H1 (cell line): ENCODE data around the gene CEP83. TPM values are rescaled to one million over a fixed set of nuclear protein-coding genes. Genes with fewer than 3 reads are reported as not detected.

Experiments
- CTCF ChIA-PET: fragments of 300-600 bp; sonication (Branson Sonifier 250); formaldehyde crosslinking; loops from one replicate; lab custom pipeline; 2021; ENCODE audit not compliant: partially characterized antibody; lab: Charles Lee
- POLR2A ChIA-PET: fragments of 300-600 bp; sonication (Branson Sonifier 250); formaldehyde crosslinking; loops from one replicate; lab custom pipeline; 2021; ENCODE audit warnings: inconsistent platforms; ENCODE audit not compliant: partially characterized antibody; lab: Charles Lee
- DNase-seq, 2 experiments: peaks; one replicate each; pipeline versions ENCODE4 v3.0.0 to v3.0.0-alpha.2; 2010 to 2022; ENCODE audit warnings: low spot score in 2 of 2, low read depth in 1 of 2, mixed read lengths in 1 of 2
- FAIRE-seq: peaks from 2 replicates; lab custom pipeline; 2011; peaks lifted over from hg19 to GRCh38; lab: Jason Lieb, UNC
- H2AFZ ChIP-seq: 2 replicates; pipeline ENCODE4 v1.8.1; 2012; ENCODE audit warnings: low read length, inconsistent platforms
- H2AK5ac ChIP-seq: 2 replicates; pipeline ENCODE4 v1.6.1; 2013; ENCODE audit warnings: low read depth, low read length
- H2BK120ac ChIP-seq: replicated peaks from 2 replicates; pipeline ENCODE3; 2013; ENCODE audit warnings: low read depth, low read length, inconsistent platforms
- H2BK12ac ChIP-seq: 2 replicates; pipeline ENCODE4 v1.6.1; 2013; ENCODE audit warnings: low read depth, low read length
- H2BK15ac ChIP-seq: 2 replicates; pipeline ENCODE4 v1.6.1; 2013; ENCODE audit warnings: low read length
- H2BK20ac ChIP-seq: 2 replicates; pipeline ENCODE4 v1.6.1; 2013; ENCODE audit warnings: low read length
- H2BK5ac ChIP-seq: 2 replicates; pipeline ENCODE4 v1.6.1; 2013; ENCODE audit warnings: low read depth, low read length
- H3K14ac ChIP-seq: 2 replicates; pipeline ENCODE4 v1.6.1; 2013; ENCODE audit warnings: inconsistent platforms; ENCODE audit not compliant: insufficient read length
- H3K18ac ChIP-seq: 2 replicates; pipeline ENCODE4 v1.6.1; 2013; ENCODE audit warnings: low read length; ENCODE audit errors: extremely low read depth
- H3K23ac ChIP-seq: 2 replicates; pipeline ENCODE4 v1.6.1; 2013; ENCODE audit warnings: inconsistent platforms; ENCODE audit not compliant: insufficient read length
- H3K23me2 ChIP-seq: 2 replicates; pipeline ENCODE4 v1.6.1; 2013; ENCODE audit warnings: low read depth, low read length
- H3K27ac ChIP-seq: 2 replicates; pipeline ENCODE4 v1.6.1; 2011; ENCODE audit warnings: low read depth, low read length, inconsistent platforms
- H3K27me3 ChIP-seq, 4 experiments: replicated peaks in 1 of 4; 1 replicate in 1 of 4; 2 replicates in 3 of 4; pipeline versions ENCODE4 v1.6.1 to v1.8.1; 2011 to 2013; ENCODE audit warnings: low read length in 3 of 4, mild to moderate bottlenecking in 3 of 4, inconsistent platforms in 2 of 4, mixed read lengths in 2 of 4, moderate library complexity in 1 of 4; ENCODE audit not compliant: control insufficient read depth in 3 of 4, insufficient read depth in 3 of 4; ENCODE audit errors: extremely low read depth in 1 of 4
- H3K36me3 ChIP-seq, 4 experiments: 2 replicates each; pipeline versions ENCODE4 v1.6.1 to v1.8.1; 2011 to 2013; ENCODE audit warnings: mild to moderate bottlenecking in 4 of 4, low read length in 3 of 4, moderate library complexity in 2 of 4, control low read depth in 1 of 4, inconsistent platforms in 1 of 4; ENCODE audit not compliant: insufficient read depth in 4 of 4, control insufficient read depth in 2 of 4
- H3K4ac ChIP-seq: replicated peaks from 2 replicates; pipeline ENCODE3; 2013; ENCODE audit warnings: low read length, low read depth, mixed read lengths, inconsistent platforms; ENCODE audit not compliant: insufficient read length
- H3K4me1 ChIP-seq, 4 experiments: replicated peaks in 1 of 4; 1 replicate in 1 of 4; 2 replicates in 3 of 4; pipeline versions ENCODE4 v1.6.1 to v1.8.1; 2011 to 2013; ENCODE audit warnings: low read length in 3 of 4, inconsistent platforms in 2 of 4, mixed read lengths in 1 of 4; ENCODE audit not compliant: insufficient read depth in 4 of 4, control insufficient read depth in 3 of 4
- H3K4me2 ChIP-seq, 2 experiments: 2 replicates each; pipeline versions ENCODE4 v1.6.1 to v1.8.1; 2011 to 2013; ENCODE audit warnings: low read depth in 2 of 2, low read length in 2 of 2, control low read depth in 1 of 2, inconsistent platforms in 1 of 2, mild to moderate bottlenecking in 1 of 2; ENCODE audit not compliant: insufficient read depth in 1 of 2
- H3K4me3 ChIP-seq, 4 experiments: fragments of 200-600, 300-600 bp in 1 of 4; sonication (generic), shearing (Covaris generic), sonication (Bioruptor Twin) in 1 of 4; 2 replicates each; pipeline versions ENCODE4 v1.5.1 to v1.8.1; 2011 to 2016; ENCODE audit warnings: low read length in 4 of 4, low read depth in 3 of 4, control low read depth in 2 of 4, inconsistent platforms in 2 of 4, mild to moderate bottlenecking in 2 of 4, mixed read lengths in 1 of 4, moderate library complexity in 1 of 4; ENCODE audit not compliant: insufficient read depth in 2 of 4; ENCODE audit errors: extremely low read depth in 1 of 4
- H3K56ac ChIP-seq: replicated peaks from 2 replicates; pipeline ENCODE3; 2013; ENCODE audit warnings: low read depth, mild to moderate bottlenecking, mixed read lengths, low read length, inconsistent platforms; ENCODE audit not compliant: insufficient read length
- H3K79me1 ChIP-seq: 2 replicates; pipeline ENCODE4 v1.6.1; 2013; ENCODE audit warnings: low read depth, low read length, control low read depth
- H3K79me2 ChIP-seq, 2 experiments: 2 replicates each; pipeline versions ENCODE4 v1.6.1 to v1.8.1; 2012 to 2013; ENCODE audit warnings: low read length in 2 of 2, mild to moderate bottlenecking in 2 of 2, inconsistent platforms in 1 of 2; ENCODE audit not compliant: insufficient read depth in 2 of 2, control insufficient read depth in 1 of 2
- H3K9ac ChIP-seq, 4 experiments: replicated peaks in 1 of 4; 1 replicate in 1 of 4; 2 replicates in 3 of 4; pipeline versions ENCODE4 v1.6.1 to v1.8.1; 2011 to 2013; ENCODE audit warnings: low read depth in 3 of 4, low read length in 3 of 4, control low read depth in 2 of 4, mild to moderate bottlenecking in 2 of 4, moderate library complexity in 2 of 4, inconsistent platforms in 1 of 4; ENCODE audit errors: extremely low read depth in 1 of 4
- H3K9me3 ChIP-seq, 2 experiments: 2 replicates each; pipeline versions ENCODE4 v1.6.1 to v1.8.1; 2012 to 2013; ENCODE audit warnings: mild to moderate bottlenecking in 2 of 2, moderate library complexity in 2 of 2, control low read depth in 1 of 2, inconsistent platforms in 1 of 2, low read depth in 1 of 2, low read length in 1 of 2, mixed read lengths in 1 of 2; ENCODE audit not compliant: insufficient read depth in 2 of 2
- H4K20me1 ChIP-seq, 2 experiments: replicated peaks in 1 of 2; 2 replicates each; pipeline versions ENCODE3 to v1.8.1; 2011 to 2013; ENCODE audit warnings: inconsistent platforms in 2 of 2, low read length in 2 of 2, mild to moderate bottlenecking in 1 of 2; ENCODE audit not compliant: insufficient read depth in 2 of 2, control insufficient read depth in 1 of 2
- H4K5ac ChIP-seq: 2 replicates; pipeline ENCODE4 v1.6.1; 2013; ENCODE audit warnings: low read length, low read depth, mixed read lengths, inconsistent platforms; ENCODE audit not compliant: insufficient read length
- H4K8ac ChIP-seq: 2 replicates; pipeline ENCODE4 v1.8.0; 2013; ENCODE audit warnings: mild to moderate bottlenecking, moderate library complexity, low read length, inconsistent platforms; ENCODE audit not compliant: insufficient read depth; ENCODE audit errors: extremely low read depth
- H4K91ac ChIP-seq: replicated peaks from 2 replicates; pipeline ENCODE3; 2013; ENCODE audit warnings: low read length, mixed read lengths, inconsistent platforms; ENCODE audit not compliant: insufficient read length
- ATF2 ChIP-seq: IDR thresholded peaks from 2 replicates; pipeline ENCODE4 v1.6.1; 2012; ENCODE audit warnings: low read length, inconsistent platforms
- ATF3 ChIP-seq: IDR thresholded peaks from 2 replicates; pipeline ENCODE4 v1.6.1; 2011; ENCODE audit warnings: low read depth, mild to moderate bottlenecking, low read length; ENCODE audit not compliant: insufficient read depth
- CBX8 ChIP-seq: fragments of 300-800, 300-1000 bp; sonication (generic); IDR thresholded peaks from 2 replicates; pipeline ENCODE4 v1.7.1; 2016; ENCODE audit warnings: low read depth, low read length, borderline replicate concordance
- JUN ChIP-seq: IDR thresholded peaks from 2 replicates; pipeline ENCODE4 v1.6.1; 2011; ENCODE audit warnings: low read depth, mild to moderate bottlenecking, improper control_type of control experiment, low read length
- JUND ChIP-seq: IDR thresholded peaks from 2 replicates; pipeline ENCODE4 v1.6.1; 2011; ENCODE audit warnings: mild to moderate bottlenecking, improper control_type of control experiment, low read length
- KDM5A ChIP-seq: fragments of 200-600 bp; IDR thresholded peaks from 2 replicates; pipeline ENCODE4 v1.7.1; 2012; ENCODE audit warnings: mild to moderate bottlenecking, low read length, inconsistent platforms, mixed read lengths
- MAFK ChIP-seq: IDR thresholded peaks from 2 replicates; pipeline ENCODE4 v1.6.1; 2012; ENCODE audit warnings: low read depth, mild to moderate bottlenecking, improper control_type of control experiment, low read length
- POU5F1 ChIP-seq: IDR thresholded peaks from 2 replicates; pipeline ENCODE4 v1.6.1; 2011; ENCODE audit warnings: low read depth, mild to moderate bottlenecking, low read length, moderate library complexity
- RFX5 ChIP-seq: IDR thresholded peaks from 2 replicates; pipeline ENCODE4 v1.6.1; 2011; ENCODE audit warnings: low read depth, low read length, improper control_type of control experiment, borderline replicate concordance
- SP4 ChIP-seq: IDR thresholded peaks from 2 replicates; pipeline ENCODE4 v1.6.1; 2012; ENCODE audit warnings: low read length, inconsistent platforms
- SUZ12 ChIP-seq: fragments of 200-600 bp; sonication (generic); IDR thresholded peaks from 2 replicates; pipeline ENCODE4 v1.6.1; 2012; ENCODE audit warnings: mild to moderate bottlenecking, inconsistent platforms, low read length, moderate library complexity, mixed read lengths
- TCF12 ChIP-seq: IDR thresholded peaks from 2 replicates; pipeline ENCODE4 v1.6.1; 2011; ENCODE audit warnings: low read depth, mild to moderate bottlenecking, low read length
- YY1 ChIP-seq: IDR thresholded peaks from 2 replicates; pipeline ENCODE4 v1.6.1; 2011; ENCODE audit warnings: low read depth, mild to moderate bottlenecking, low read length
- polyA plus RNA-seq, 7 experiments: library from polyadenylated mRNA; depleted of rRNA in 3 of 7; stranded (reverse) in 5 of 7; unstranded in 2 of 7; fragments of >200 nt in 5 of 7; fragments of 200-250 nt in 2 of 7; gene quantifications; 1 replicate in 5 of 7; 2 replicates in 1 of 7; 4 replicates in 1 of 7; pipeline versions ENCODE4 v1.2.1 to v1.2.3, GENCODE V29; 2011 to 2013; ENCODE audit warnings: missing spikeins in 2 of 7, mixed read lengths in 2 of 7
- total RNA-seq: library from RNA; stranded (reverse); fragmentation: NEBNext Ultra II Directional; extraction: Animal tissue kit (Norgen Biotek cat#: 25700); gene quantifications from 2 replicates; pipeline ENCODE4 v1.2.1, GENCODE V29; 2021

CEP83 gene
- total and polyA plus RNA-seq, 2 of the 8 experiments (the other 6 are each of a cell fraction or from before 2014, with no cell fraction given): 6.0 to 25.8 TPM

- Histone ChIP-seq H4K91ac (no peak overlapping the region), H3K79me2 (no peaks in the 10 kb centered on the region), H4K8ac (no peak overlapping the region), H3K36me3 (peaks cover 2 to 23% (median 12%) of the 10 kb centered on the region in 4 experiments; a peak in 7 of 8 replicates), H3K9me3 (peaks cover 5 to 12% of the 10 kb centered on the region in 2 experiments; a peak in 1 of 4 replicates), H3K14ac (no peak overlapping the region), H2BK15ac (no peak overlapping the region), H3K4me2 (no peak overlapping the region), H3K23me2 (0 out of 2 replicates have a peak, but pooled peaks cover 1% of the 10 kb centered on the region), H3K27ac (no peak overlapping the region), H3K4ac (no peak overlapping the region), H3K9ac (no peak overlapping the region), H2AK5ac (no peak overlapping the region), H4K5ac (no peak overlapping the region), H3K79me1 (no peaks in the 10 kb centered on the region), H2AFZ (no peak overlapping the region), H3K27me3 (no peaks in the 10 kb centered on the region), H2BK120ac (no peak overlapping the region), H2BK20ac (no peak overlapping the region), H3K4me1 (no peaks in the 10 kb centered on the region), H3K23ac (no peak overlapping the region), H4K20me1 (no peaks in the 10 kb centered on the region), H3K56ac (no peak overlapping the region), H2BK12ac (no peak overlapping the region), H2BK5ac (no peak overlapping the region), H3K4me3 (no peak overlapping the region), H3K18ac (no peak overlapping the region)
- CTCF ChIA-PET: interaction anchor here (1.1 to 1.4 kb wide), 2 partner anchors 10 to 186 kb away, joined by 3 to 6 read pairs; no protein-coding TSS in a partner anchor
- POLR2A ChIA-PET: no interaction called here
- no peak for FAIRE-seq
- no peak for DNase-seq
- TF ChIP-seq RFX5: no peak
- TF ChIP-seq JUND: no peak
- TF ChIP-seq ATF3: no peak
- TF ChIP-seq POU5F1: no peak
- no peak for TF ChIP-seq ATF2
- no peak for TF ChIP-seq SP4
- TF ChIP-seq CBX8: no peak
- no peak for TF ChIP-seq YY1
- no peak for TF ChIP-seq JUN
- no peak for TF ChIP-seq KDM5A
- no peak for TF ChIP-seq TCF12
- TF ChIP-seq MAFK: no peak
- TF ChIP-seq SUZ12: no peak
These were observed 132.9 kb downstream of the CEP83 start for GRCh38 chr12:94326727-94327126.
